ENCODE measurements around the gene ZBTB7C.

The ZBTB7C gene

DNA sequence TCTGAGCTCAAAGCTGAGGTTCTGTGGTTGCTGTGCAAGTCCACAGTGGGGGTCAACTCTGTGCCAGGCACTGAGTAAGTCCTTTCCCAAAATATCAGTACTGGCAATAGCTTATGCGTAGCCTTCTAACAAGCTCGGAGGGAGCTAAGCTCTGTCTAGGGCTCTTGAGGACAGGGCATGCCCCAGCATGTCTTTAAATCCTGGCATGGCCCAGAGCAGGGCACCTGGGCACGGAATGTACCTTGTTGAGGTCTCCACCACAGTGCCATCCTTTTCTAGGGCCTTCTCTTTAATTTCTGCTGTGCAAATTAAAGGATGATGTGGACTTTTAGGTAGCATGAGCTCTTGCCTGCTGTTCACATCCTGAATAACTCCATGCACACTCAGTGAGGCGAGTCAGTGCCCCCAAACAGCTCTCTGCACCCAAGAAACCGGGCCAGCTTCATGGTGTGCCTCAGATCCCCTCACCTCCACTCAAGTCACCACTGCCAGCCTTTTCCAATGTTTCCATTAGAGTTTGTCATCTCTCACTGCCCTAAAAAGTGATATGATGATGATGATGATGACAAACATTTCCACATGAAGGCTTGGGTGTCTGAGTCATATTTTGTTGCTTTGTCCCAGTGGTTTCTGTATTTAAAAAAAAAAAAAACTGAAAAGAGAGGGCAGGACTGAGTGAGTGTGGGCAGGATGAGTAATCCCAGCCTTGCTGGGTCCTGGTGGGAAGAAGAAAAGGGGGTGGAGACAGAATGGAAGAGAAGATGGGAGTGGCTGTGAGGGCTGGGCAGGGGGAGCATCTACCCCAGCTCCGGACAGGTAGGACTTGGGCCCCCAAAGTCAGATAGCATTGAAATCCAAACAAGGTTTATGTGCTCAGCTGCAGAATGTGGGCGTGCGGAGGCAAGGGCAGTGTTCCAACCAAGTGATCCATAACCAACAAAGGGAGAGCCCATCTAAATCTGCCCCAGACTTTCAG lies 78.9 kb downstream of the ZBTB7C start:
- H3K4me2 ChIP-seq (ENCODE audit: low read length) = no peak overlapping the region
- H3K9me3 ChIP-seq (replicated peaks; ENCODE audit: low read length) = no peaks in the 10 kb centered on the region
- no peak overlapping the region for H3K4me3 ChIP-seq (ENCODE audit: low read length)

DNA sequence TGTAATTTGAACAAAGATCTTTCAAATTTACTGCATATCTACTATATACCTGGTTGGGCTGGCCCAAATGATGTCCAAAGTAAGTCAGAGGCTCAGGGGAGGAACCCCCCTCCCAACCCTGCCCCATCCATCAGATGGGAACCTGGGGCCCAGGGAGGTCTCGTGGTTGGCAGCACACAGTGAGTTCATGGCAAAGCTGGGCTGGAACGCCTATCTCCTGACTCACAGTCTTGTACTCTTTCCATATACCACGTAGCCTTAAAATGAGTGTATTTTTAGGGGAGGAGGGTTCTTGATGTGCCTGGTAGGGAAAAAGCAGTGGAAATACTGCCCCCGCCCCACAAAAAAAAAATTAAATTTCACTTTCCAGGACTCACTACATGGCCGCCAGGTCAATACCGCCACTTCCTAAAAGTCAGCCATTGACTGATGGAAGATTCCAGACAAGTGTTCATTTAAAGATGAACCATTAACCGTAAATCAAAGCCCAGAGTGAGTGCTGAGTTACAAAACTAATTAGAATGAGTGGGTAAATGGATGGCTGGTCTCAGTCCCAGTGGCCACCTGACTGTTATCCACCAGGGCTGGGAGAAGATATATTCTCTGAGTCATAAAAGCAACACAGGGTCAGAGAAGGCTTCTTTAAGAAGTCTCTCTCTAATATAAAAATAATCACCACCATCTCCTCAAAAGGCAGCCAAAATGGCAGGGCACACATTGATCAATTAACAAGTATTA lies 80.5 kb downstream of the ZBTB7C start:
- H3K4me3 ChIP-seq (ENCODE audit: low read length) = no peak overlapping the region
- peaks cover 14% of the 10 kb centered on the region for H3K27me3 ChIP-seq (ENCODE audit: control insufficient read depth, insufficient read depth, low read length)
- H3K4me2 ChIP-seq (ENCODE audit: low read length) = no peak overlapping the region
- H3K9me3 ChIP-seq (replicated peaks; ENCODE audit: low read length) = no peaks in the 10 kb centered on the region
- peaks cover 31% of the 10 kb centered on the region for H3K4me1 ChIP-seq (ENCODE audit: control insufficient read depth, insufficient read depth, low read length)
- H3K9ac ChIP-seq (ENCODE audit: low read depth, low read length) = no peak overlapping the region
- no peaks in the 10 kb centered on the region for H3K36me3 ChIP-seq (ENCODE audit: insufficient read depth, low read length)

More for the DNA sequence above, 78.9 kb downstream of the ZBTB7C start:
- Histone ChIP-seq H3K27me3 (ENCODE audit: control insufficient read depth, insufficient read depth, low read length) (peaks cover 21% of the 10 kb centered on the region), H3K4me1 (ENCODE audit: control insufficient read depth, insufficient read depth, low read length) (peaks cover 31% of the 10 kb centered on the region), H3K36me3 (ENCODE audit: insufficient read depth, low read length) (no peaks in the 10 kb centered on the region), H3K9ac (ENCODE audit: low read depth, low read length) (no peak overlapping the region)

DNA sequence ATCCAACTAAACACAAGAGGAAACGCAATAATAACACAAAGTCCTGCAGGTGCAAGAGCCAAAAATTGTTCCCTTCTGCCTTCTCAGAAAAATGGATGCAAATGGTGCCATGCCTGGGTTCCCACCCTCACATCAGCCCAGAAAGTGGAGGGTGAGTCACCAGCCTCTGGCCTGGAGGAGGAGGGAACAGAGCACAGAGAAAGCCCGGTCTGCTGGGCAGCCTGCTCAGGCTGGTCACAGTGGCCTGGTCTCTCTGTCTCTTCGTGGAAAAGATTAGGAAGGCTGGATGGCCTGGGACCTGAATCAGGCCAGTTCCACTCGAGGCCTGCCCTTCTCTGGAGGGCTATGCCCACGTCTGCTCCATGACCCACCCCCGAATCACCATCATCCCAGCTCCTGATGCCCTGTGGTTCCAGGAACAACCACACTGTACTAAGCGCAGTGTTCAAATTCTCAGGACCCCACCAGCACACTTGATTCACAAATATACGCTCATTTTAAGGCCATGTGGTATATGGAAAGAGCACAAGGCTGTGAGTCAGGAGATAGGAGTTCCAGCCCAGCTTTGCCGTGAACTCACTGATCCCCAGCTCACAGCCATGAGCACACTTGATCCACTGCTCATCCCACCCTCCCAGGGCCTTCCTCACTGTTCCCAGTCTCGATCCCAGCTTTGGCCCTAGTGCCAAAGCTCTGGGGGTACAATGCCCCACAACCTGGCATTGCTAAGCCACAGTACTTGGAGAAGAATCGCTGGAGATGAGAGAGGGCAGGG lies 82.1 kb downstream of the ZBTB7C start:
- Histone ChIP-seq H3K9ac (ENCODE audit: low read depth, low read length) (peak overlapping the region; percentile 26), H3K9me3 (replicated peaks; ENCODE audit: low read length) (no peaks in the 10 kb centered on the region), H3K4me3 (ENCODE audit: low read length) (no peak overlapping the region), H3K4me2 (ENCODE audit: low read length) (peak overlapping the region; percentile 12), H3K4me1 (ENCODE audit: control insufficient read depth, insufficient read depth, low read length) (peaks cover 31% of the 10 kb centered on the region), H3K36me3 (ENCODE audit: insufficient read depth, low read length) (no peaks in the 10 kb centered on the region), H3K27me3 (ENCODE audit: control insufficient read depth, insufficient read depth, low read length) (peaks cover 4% of the 10 kb centered on the region)

DNA sequence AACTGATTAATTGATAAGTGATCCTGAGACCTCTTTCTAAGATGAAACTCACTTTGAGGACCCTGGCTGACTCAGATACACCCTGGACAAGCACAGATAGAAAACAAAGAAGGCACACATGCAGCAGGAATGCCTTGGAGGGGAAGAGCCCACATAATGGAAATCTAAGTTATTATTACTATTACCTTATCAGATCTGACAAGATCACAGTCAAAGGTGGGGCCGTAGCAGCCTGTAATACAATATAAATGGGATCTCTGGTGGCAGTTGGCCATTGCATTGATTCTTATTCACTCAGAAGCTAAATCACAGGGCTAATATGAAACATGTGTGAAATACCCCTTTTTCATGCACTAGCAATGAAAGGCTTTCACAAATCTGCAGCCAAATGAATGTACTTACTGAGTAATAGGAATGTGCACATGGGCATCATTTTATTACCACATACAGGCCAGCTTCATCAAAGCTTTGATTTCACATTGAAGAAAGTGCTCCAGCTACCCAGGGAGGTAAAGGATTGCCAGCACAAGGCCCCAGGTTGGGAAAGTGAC lies 84.0 kb downstream of the ZBTB7C start:
- no peaks in the 10 kb centered on the region for H3K9me3 ChIP-seq (replicated peaks; ENCODE audit: low read length)
- H3K4me2 ChIP-seq (ENCODE audit: low read length) = no peak overlapping the region
- no peaks in the 10 kb centered on the region for H3K27me3 ChIP-seq (ENCODE audit: control insufficient read depth, insufficient read depth, low read length)
- peaks cover 33% of the 10 kb centered on the region for H3K4me1 ChIP-seq (ENCODE audit: control insufficient read depth, insufficient read depth, low read length)
- H3K36me3 ChIP-seq (ENCODE audit: insufficient read depth, low read length) = no peaks in the 10 kb centered on the region
- H3K9ac ChIP-seq (ENCODE audit: low read depth, low read length) = no peak overlapping the region
- no peak overlapping the region for H3K4me3 ChIP-seq (ENCODE audit: low read length)

DNA sequence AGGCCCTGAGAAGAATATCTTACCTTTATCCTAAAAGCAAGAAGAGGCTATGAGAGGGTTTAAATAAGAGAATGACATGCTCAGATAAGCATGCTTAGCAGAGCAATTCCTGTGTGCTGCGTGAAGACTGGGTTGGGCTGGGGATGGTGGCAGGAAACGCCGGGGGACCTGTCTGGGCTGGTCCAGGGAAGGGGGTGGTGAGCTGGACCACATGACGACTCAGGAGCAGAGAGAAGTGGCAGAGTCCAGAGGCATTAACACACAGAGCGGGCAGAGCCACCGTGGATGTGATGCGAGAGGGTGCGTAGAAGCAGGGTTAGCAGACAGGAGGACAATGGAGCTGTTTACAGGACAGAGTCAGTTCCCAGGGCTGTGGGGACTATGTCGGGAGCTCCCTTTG lies 84.5 kb downstream of the ZBTB7C start:
- Histone ChIP-seq H3K4me1 (ENCODE audit: control insufficient read depth, insufficient read depth, low read length) (peaks cover 33% of the 10 kb centered on the region), H3K4me3 (ENCODE audit: low read length) (no peak overlapping the region), H3K9ac (ENCODE audit: low read depth, low read length) (no peak overlapping the region), H3K4me2 (ENCODE audit: low read length) (no peak overlapping the region), H3K9me3 (replicated peaks; ENCODE audit: low read length) (no peaks in the 10 kb centered on the region), H3K27me3 (ENCODE audit: control insufficient read depth, insufficient read depth, low read length) (no peaks in the 10 kb centered on the region), H3K36me3 (ENCODE audit: insufficient read depth, low read length) (no peaks in the 10 kb centered on the region)

DNA sequence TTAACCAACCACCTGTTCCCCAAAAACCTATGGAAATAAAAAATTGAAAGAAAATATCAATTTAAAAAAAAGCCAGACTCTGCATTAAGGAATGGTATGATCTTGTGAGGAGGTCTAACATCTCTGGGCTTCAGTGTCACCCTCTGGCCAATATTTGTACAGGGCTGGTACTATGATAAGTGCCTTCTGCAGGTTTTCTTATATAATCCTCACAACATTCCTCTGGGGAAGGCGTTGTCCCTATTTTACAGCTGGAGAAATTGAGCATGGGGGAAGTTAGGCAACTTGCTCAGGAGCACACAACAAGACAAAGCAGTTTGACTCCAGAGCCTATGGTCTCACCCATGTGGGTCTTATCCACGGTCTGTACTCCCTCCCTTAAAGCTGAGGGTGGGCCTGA lies 86.0 kb downstream of the ZBTB7C start:
- Histone ChIP-seq H3K9me3 (replicated peaks; ENCODE audit: low read length) (no peaks in the 10 kb centered on the region), H3K4me1 (ENCODE audit: control insufficient read depth, insufficient read depth, low read length) (peaks cover 24% of the 10 kb centered on the region), H3K27me3 (ENCODE audit: control insufficient read depth, insufficient read depth, low read length) (no peaks in the 10 kb centered on the region), H3K4me3 (ENCODE audit: low read length) (no peak overlapping the region), H3K4me2 (ENCODE audit: low read length) (no peak overlapping the region), H3K9ac (ENCODE audit: low read depth, low read length) (no peak overlapping the region), H3K36me3 (ENCODE audit: insufficient read depth, low read length) (no peaks in the 10 kb centered on the region)

DNA sequence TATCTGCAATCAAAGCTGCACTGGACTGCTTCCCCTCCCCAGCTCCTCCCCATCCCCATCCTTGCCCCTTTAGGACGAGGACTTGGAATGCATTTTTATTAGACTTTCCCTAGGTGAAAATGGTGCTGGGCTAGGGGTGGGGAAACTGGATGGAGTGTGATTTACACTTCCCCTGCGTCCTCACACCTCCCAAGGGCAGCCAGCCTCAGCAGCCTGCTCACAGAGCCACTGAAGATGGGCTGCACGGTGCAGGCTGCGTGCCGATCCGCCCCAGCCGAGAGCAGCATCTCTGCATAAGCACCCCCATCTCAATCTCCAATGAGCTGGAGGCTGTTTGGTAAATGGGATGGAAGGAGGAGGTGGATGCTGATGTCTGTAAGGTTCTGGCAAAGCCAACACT lies 87.6 kb downstream of the ZBTB7C start:
- Histone ChIP-seq H3K36me3 (ENCODE audit: insufficient read depth, low read length) (no peaks in the 10 kb centered on the region), H3K4me2 (ENCODE audit: low read length) (no peak overlapping the region), H3K27me3 (ENCODE audit: control insufficient read depth, insufficient read depth, low read length) (peaks cover 3% of the 10 kb centered on the region), H3K9me3 (replicated peaks; ENCODE audit: low read length) (no peaks in the 10 kb centered on the region), H3K4me3 (ENCODE audit: low read length) (no peak overlapping the region), H3K9ac (ENCODE audit: low read depth, low read length) (no peak overlapping the region), H3K4me1 (ENCODE audit: control insufficient read depth, insufficient read depth, low read length) (peaks cover 14% of the 10 kb centered on the region)

DNA sequence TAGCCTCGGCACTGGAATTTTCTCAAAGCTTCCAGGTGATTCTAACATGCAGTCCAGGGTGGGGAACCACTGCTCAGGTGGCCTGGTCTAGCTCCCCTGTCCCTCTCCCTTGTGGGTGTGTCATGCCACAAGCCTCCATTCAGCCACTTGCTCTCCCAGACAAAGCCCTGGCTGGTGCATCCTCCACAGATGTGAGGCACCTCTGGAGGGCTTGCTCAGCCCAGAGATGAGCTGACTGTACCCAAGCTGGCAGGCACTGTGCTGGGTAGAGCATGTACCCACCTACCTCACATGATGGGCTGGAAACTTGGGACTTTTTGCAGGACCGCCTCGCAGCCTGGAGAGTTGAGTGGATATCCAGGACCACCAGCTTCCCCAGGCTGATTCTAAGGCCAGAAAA lies 88.1 kb downstream of the ZBTB7C start:
- no peak overlapping the region for H3K4me2 ChIP-seq (ENCODE audit: low read length)
- H3K4me3 ChIP-seq (ENCODE audit: low read length) = no peak overlapping the region
- H3K9ac ChIP-seq (ENCODE audit: low read depth, low read length) = no peak overlapping the region
- H3K4me1 ChIP-seq (ENCODE audit: control insufficient read depth, insufficient read depth, low read length) = peaks cover 14% of the 10 kb centered on the region
- H3K9me3 ChIP-seq (replicated peaks; ENCODE audit: low read length) = no peaks in the 10 kb centered on the region
- H3K36me3 ChIP-seq (ENCODE audit: insufficient read depth, low read length) = no peaks in the 10 kb centered on the region
- peaks cover 3% of the 10 kb centered on the region for H3K27me3 ChIP-seq (ENCODE audit: control insufficient read depth, insufficient read depth, low read length)

DNA sequence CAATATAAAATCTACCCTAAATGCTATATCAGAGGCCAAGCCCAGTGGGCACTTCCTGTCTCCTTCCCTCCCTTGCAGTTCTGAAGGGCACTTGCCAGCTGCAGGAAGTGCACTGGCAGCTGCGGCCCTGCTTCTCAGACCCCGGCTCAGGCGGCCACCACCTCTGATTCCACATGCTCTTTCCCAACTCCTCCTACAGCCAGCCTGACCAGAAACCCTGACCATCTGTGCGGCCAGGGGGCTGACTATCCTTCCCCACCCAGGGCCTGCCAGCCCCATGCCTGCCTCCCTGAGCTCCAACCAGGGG lies 88.6 kb downstream of the ZBTB7C start:
- Histone ChIP-seq H3K27me3 (ENCODE audit: control insufficient read depth, insufficient read depth, low read length) (peaks cover 4% of the 10 kb centered on the region), H3K36me3 (ENCODE audit: insufficient read depth, low read length) (no peaks in the 10 kb centered on the region), H3K9me3 (replicated peaks; ENCODE audit: low read length) (no peaks in the 10 kb centered on the region), H3K4me3 (ENCODE audit: low read length) (no peak overlapping the region), H3K4me1 (ENCODE audit: control insufficient read depth, insufficient read depth, low read length) (peaks cover 14% of the 10 kb centered on the region), H3K4me2 (ENCODE audit: low read length) (no peak overlapping the region), H3K9ac (ENCODE audit: low read depth, low read length) (no peak overlapping the region)

DNA sequence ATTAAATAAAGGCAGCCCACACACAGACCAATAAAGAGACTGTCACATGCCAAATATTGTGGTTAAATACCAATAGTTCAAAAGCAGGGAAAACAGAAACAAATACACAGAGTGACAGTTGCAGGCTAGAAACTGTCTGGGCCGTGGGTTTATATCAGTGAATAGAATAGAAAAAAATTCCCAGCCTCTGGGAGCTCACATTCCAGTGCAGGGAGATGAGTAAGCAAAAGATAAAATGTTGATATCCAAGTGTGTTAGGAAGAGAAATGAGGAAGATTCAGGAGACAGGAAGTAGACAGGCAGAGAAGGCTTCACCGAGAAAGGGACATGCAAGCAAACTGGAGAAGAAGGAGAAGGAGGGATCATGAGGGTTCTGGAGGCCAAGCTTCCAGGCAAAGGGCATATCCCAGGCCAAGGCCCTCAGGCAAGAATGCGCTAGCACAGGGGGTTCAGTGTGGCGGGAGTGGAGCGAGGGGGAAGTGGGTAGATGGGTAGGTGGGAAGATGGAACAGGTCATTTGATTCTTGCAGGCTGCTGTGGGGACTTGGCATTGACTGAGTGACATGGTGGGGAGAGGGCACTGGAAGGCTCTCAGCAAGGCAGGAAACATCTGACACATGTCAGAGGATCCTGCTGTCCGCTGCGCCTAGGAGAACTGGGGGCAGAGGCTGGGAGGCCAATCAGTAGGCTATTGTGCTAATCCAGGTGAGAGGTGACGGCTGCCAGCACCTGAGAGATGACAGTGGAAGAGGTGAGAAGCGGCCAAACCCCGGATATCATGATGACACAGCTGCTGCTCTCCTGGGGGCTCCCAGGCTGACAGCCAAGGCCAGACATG lies 89.2 kb downstream of the ZBTB7C start:
- Histone ChIP-seq H3K4me3 (ENCODE audit: low read length) (no peak overlapping the region), H3K27me3 (ENCODE audit: control insufficient read depth, insufficient read depth, low read length) (peaks cover 10% of the 10 kb centered on the region), H3K36me3 (ENCODE audit: insufficient read depth, low read length) (no peaks in the 10 kb centered on the region), H3K4me2 (ENCODE audit: low read length) (no peak overlapping the region), H3K9me3 (replicated peaks; ENCODE audit: low read length) (no peaks in the 10 kb centered on the region), H3K9ac (ENCODE audit: low read depth, low read length) (peak overlapping the region; percentile 30), H3K4me1 (ENCODE audit: control insufficient read depth, insufficient read depth, low read length) (peaks cover 14% of the 10 kb centered on the region)
